Gastroesophageal sphincter (tissue), 4 donors: Measurements from ENCODE around the gene COLEC12. TPM values are rescaled to one million over a fixed set of nuclear protein-coding genes. Genes with fewer than 3 reads are reported as not detected.
A peak's percentile ranks its signal among the peaks of the same experiment; 100 is the strongest.

Experiments
- ATAC-seq: fragments of 150-250 bp; one replicate; pipeline ENCODE4 v1.9.1; 2016; ENCODE audit warnings: mild to moderate bottlenecking, moderate library complexity
- H3K27ac ChIP-seq, 4 donors: fragments of 200-600 bp; sonication (generic) in 3 of 4; 1 replicate in 3 of 4; 2 replicates in 1 of 4; pipeline ENCODE4 v1.5.1; 2016 to 2019
- H3K27me3 ChIP-seq: fragments of 200-600 bp; sonication (generic); one replicate; pipeline ENCODE4 v1.5.1; 2019
- H3K36me3 ChIP-seq, 2 donors: fragments of 200-600 bp; sonication (generic); one replicate each; pipeline ENCODE4 v1.5.1; 2019; ENCODE audit warnings: control low read depth in 1 of 2
- H3K4me1 ChIP-seq, 3 donors: fragments of 200-600 bp; sonication (generic); 1 replicate in 2 of 3; 2 replicates in 1 of 3; pipeline ENCODE4 v1.5.1; 2016 to 2019; ENCODE audit warnings: control low read depth in 2 of 3
- H3K4me3 ChIP-seq, 2 donors: fragments of 200-600 bp; sonication (generic); one replicate each; pipeline ENCODE4 v1.5.1; 2019; ENCODE audit warnings: mild to moderate bottlenecking in 1 of 2, moderate library complexity in 1 of 2
- H3K9me3 ChIP-seq, 3 donors: fragments of 200-600 bp; sonication (generic); one replicate each; pipeline ENCODE4 v1.5.1; 2017 to 2019; ENCODE audit warnings: control low read depth in 2 of 3
- CTCF ChIP-seq, 4 experiments: fragments of 200-600 bp in 2 of 4; fragments of 450-650 bp in 2 of 4; sonication (generic) in 1 of 4; IDR thresholded peaks; one replicate each; pipeline ENCODE4 v1.5.1; 2017 to 2019; ENCODE audit warnings: antibody characterized with exemption in 4 of 4, mild to moderate bottlenecking in 2 of 4, moderate library complexity in 2 of 4
- EP300 ChIP-seq: sonication (generic); formaldehyde crosslinking; IDR thresholded peaks from one replicate; pipeline ENCODE4 v1.6.1; 2017; ENCODE audit warnings: antibody characterized with exemption, mild to moderate bottlenecking
- POLR2A ChIP-seq, 2 donors: fragments of 450-650 bp; IDR thresholded peaks; one replicate each; pipeline ENCODE4 v1.6.1; 2017; ENCODE audit warnings: antibody characterized with exemption in 2 of 2, mild to moderate bottlenecking in 2 of 2, moderate library complexity in 1 of 2
- POLR2AphosphoS5 ChIP-seq: sonication (generic); formaldehyde crosslinking; IDR thresholded peaks from one replicate; pipeline ENCODE4 v1.6.1; 2017; ENCODE audit warnings: antibody characterized with exemption
- WGBS, 2 donors: methylation state at CpG; one replicate each; pipeline ENCODE4 v1.1.5; 2018; ENCODE audit warnings: low coverage in 1 of 2; 5-methylcytosine and 5-hydroxymethylcytosine counted together
- total RNA-seq, 4 donors: library from RNA; depleted of rRNA; stranded (reverse); fragments of >200 nt; gene quantifications; one replicate each; pipeline ENCODE4 v1.1.0, GENCODE V29; 2016

COLEC12 gene
- total RNA-seq, 4 donors from 2014 or later: 21.2 to 40.1 (median 37.1) TPM

GRCh38 chr18:366466-367061 lies 133.9 kb downstream of the COLEC12 start:
- TF ChIP-seq POLR2A (IDR thresholded peaks at IDR 0.05) (no peak), POLR2AphosphoS5 (no peak), EP300 (no peak), CTCF (IDR thresholded peaks at IDR 0.05) (no peak)
- no peak overlapping the region for H3K27ac ChIP-seq
- no peaks in the 10 kb centered on the region for H3K36me3 ChIP-seq
- no peak for ATAC-seq
- peaks cover 8 to 76% (median 10%) of the 10 kb centered on the region in 3 donors for H3K4me1 ChIP-seq
- no peaks in the 10 kb centered on the region for H3K9me3 ChIP-seq
- WGBS, 2 donors: 72% methylated on average over 4 of the region's 9 CpGs; no CpG with 5 or more reads in 1 of the 2 donors
- H3K27me3 ChIP-seq: no peaks in the 10 kb centered on the region
- H3K4me3 ChIP-seq: no peak overlapping the region

- Histone ChIP-seq H3K27me3 (no peaks in the 10 kb centered on the region), H3K36me3 (no peaks in the 10 kb centered on the region), H3K9me3 (no peaks in the 10 kb centered on the region), H3K4me1 (peaks cover 2 to 68% (median 3%) of the 10 kb centered on the region in 3 donors), H3K4me3 (no peak overlapping the region), H3K27ac (no peak overlapping the region)
- no peak for ATAC-seq
- WGBS, 2 donors: 72 to 91% methylated on average over 3 to 6 of the region's 6 CpGs
- TF ChIP-seq POLR2AphosphoS5 (no peak), CTCF (IDR thresholded peaks at IDR 0.05) (no peak), EP300 (no peak), POLR2A (IDR thresholded peaks at IDR 0.05) (no peak)
Measured at GRCh38 chr18:365651-366050, 134.8 kb downstream of the COLEC12 start.

GRCh38 chr18:364256-364826 lies 136.2 kb downstream of the COLEC12 start:
- WGBS, 2 donors: 45 to 54% methylated on average over 2 of the region's 2 CpGs
- no peak for ATAC-seq
- Histone ChIP-seq H3K4me3 (no peak overlapping the region), H3K27me3 (no peaks in the 10 kb centered on the region), H3K36me3 (no peaks in the 10 kb centered on the region), H3K27ac (peak overlapping the region in 1 of 4 donors; percentile 18), H3K4me1 (peaks cover 0 to 55% (median 0%) of the 10 kb centered on the region in 3 donors), H3K9me3 (no peaks in the 10 kb centered on the region)
- TF ChIP-seq EP300: no peak
- TF ChIP-seq POLR2AphosphoS5: no peak
- no peak for TF ChIP-seq CTCF (IDR thresholded peaks at IDR 0.05)
- TF ChIP-seq POLR2A (IDR thresholded peaks at IDR 0.05): no peak

- Histone ChIP-seq H3K4me3 (no peak overlapping the region), H3K27me3 (no peaks in the 10 kb centered on the region), H3K9me3 (no peaks in the 10 kb centered on the region), H3K36me3 (no peaks in the 10 kb centered on the region), H3K27ac (peak overlapping the region in 2 of 4 donors; percentile 28 to 58), H3K4me1 (peaks cover 0 to 55% (median 0%) of the 10 kb centered on the region in 3 donors)
- TF ChIP-seq CTCF (IDR thresholded peaks at IDR 0.05) (no peak), EP300 (no peak), POLR2AphosphoS5 (no peak), POLR2A (IDR thresholded peaks at IDR 0.05) (no peak)
- 46 to 59% methylated on average over 11 of the region's 11 CpGs for WGBS, 2 donors
- no peak for ATAC-seq
Measured at GRCh38 chr18:363301-364085, 137.0 kb downstream of the COLEC12 start.
